K562 (cell line): Measurements from ENCODE around the gene RABGAP1L. TPM values are rescaled to one million over a fixed set of nuclear protein-coding genes. Genes with fewer than 3 reads are reported as not detected.
A peak's percentile ranks its signal among the peaks of the same experiment; 100 is the strongest.

Experiments used
- ETV5 ChIP-seq: sonication (generic); formaldehyde crosslinking; IDR thresholded peaks from 2 replicates; pipeline ENCODE4 v1.4.0; 2020; ENCODE audit warnings: low read depth, mild to moderate bottlenecking, missing genetic modification reagents
- HOXB6 ChIP-seq: fragments of 250-450 bp; sonication (Bioruptor Pico); IDR thresholded peaks from 2 replicates; pipeline ENCODE4 v1.5.1; 2022; ENCODE audit warnings: mild to moderate bottlenecking, borderline replicate concordance
- KLF1 ChIP-seq: fragments of 450-650 bp; IDR thresholded peaks from 2 replicates; pipeline ENCODE4 v1.6.1; 2016; ENCODE audit warnings: missing genetic modification characterization, missing compliant biosample characterization
- KLF6 ChIP-seq: fragments of 250-450 bp; sonication (Bioruptor Pico); IDR thresholded peaks from 2 replicates; pipeline ENCODE4 v1.4.0; 2020; ENCODE audit warnings: mild to moderate bottlenecking, moderate library complexity, borderline replicate concordance
- MLX ChIP-seq, 2 experiments: fragments of 450-650 bp in 1 of 2; sonication (generic) in 1 of 2; formaldehyde crosslinking; conservative IDR thresholded peaks; 2 replicates each; pipeline versions ENCODE4 v1.4.0 to v1.8.1; 2020 to 2022; ENCODE audit warnings: mild to moderate bottlenecking in 1 of 2, missing genetic modification reagents in 1 of 2
- NCOA6 ChIP-seq: fragments of 450-650 bp; IDR thresholded peaks from 2 replicates; pipeline ENCODE4 v1.6.1; 2017; ENCODE audit warnings: mild to moderate bottlenecking
- NR1H2 ChIP-seq: sonication (generic); formaldehyde crosslinking; IDR thresholded peaks from 2 replicates; pipeline ENCODE4 v1.4.0; 2020; ENCODE audit warnings: mild to moderate bottlenecking, missing genetic modification reagents
- PHTF2 ChIP-seq: fragments of 250-450 bp; sonication (Bioruptor Pico); IDR thresholded peaks from 2 replicates; pipeline ENCODE4 v1.5.0; 2021; ENCODE audit warnings: mild to moderate bottlenecking
- SMARCB1 ChIP-seq: IDR thresholded peaks from 2 replicates; pipeline ENCODE4 v1.6.1; 2011; ENCODE audit warnings: improper control_type of control experiment, low read depth; ENCODE audit not compliant: insufficient read length
- SMARCE1 ChIP-seq: fragments of 450-650 bp; IDR thresholded peaks from 2 replicates; pipeline ENCODE4 v1.7.1; 2016; ENCODE audit warnings: mild to moderate bottlenecking
- THAP12 ChIP-seq: fragments of 250-450 bp; sonication (Bioruptor Pico); IDR thresholded peaks from 2 replicates; pipeline ENCODE4 v1.9.0; 2021; ENCODE audit warnings: mild to moderate bottlenecking, inconsistent platforms
- TOE1 ChIP-seq, 2 experiments: fragments of 450-650 bp in 1 of 2; sonication (generic) in 1 of 2; formaldehyde crosslinking in 1 of 2; IDR thresholded peaks; 2 replicates each; pipeline versions ENCODE4 v1.7.1 to v1.8.0; 2016 to 2022; ENCODE audit warnings: borderline replicate concordance in 2 of 2, mild to moderate bottlenecking in 2 of 2, antibody characterized with exemption in 1 of 2, inconsistent platforms in 1 of 2, low read depth in 1 of 2, missing genetic modification reagents in 1 of 2, moderate library complexity in 1 of 2
- ZBTB17 ChIP-seq: fragments of 450-650 bp; formaldehyde crosslinking; IDR thresholded peaks from 2 replicates; pipeline ENCODE4 v1.4.0; 2020; ENCODE audit warnings: mild to moderate bottlenecking
- ZBTB5 ChIP-seq: fragments of 450-650 bp; IDR thresholded peaks from 2 replicates; pipeline ENCODE4 v1.6.1; 2017; ENCODE audit warnings: antibody characterized with exemption
- ZNF507 ChIP-seq: conservative IDR thresholded peaks from 2 replicates; pipeline ENCODE4 v1.6.1; 2017; ENCODE audit warnings: missing genetic modification characterization, missing compliant biosample characterization
- ZNF586 ChIP-seq: fragments of 450-650 bp; formaldehyde crosslinking; conservative IDR thresholded peaks from 2 replicates; pipeline ENCODE4 v1.4.0; 2020; ENCODE audit warnings: mild to moderate bottlenecking, moderate library complexity
- polyA plus RNA-seq, 8 experiments: library from polyadenylated mRNA; depleted of rRNA in 4 of 8; stranded (reverse) in 5 of 8; unstranded in 3 of 8; fragments of >200 nt; fragmentation: Nextera tagmentation in 2 of 8; fragmentation: Illumina TruSeq in 1 of 8; extraction: Ambion mirVana in 2 of 8; extraction: Trizol in 1 of 8; gene quantifications; 2 replicates each; pipeline versions ENCODE4 v1.2.1 to v1.2.3, GENCODE V29; 2011 to 2014; ENCODE audit warnings: inconsistent platforms in 1 of 8, missing spikeins in 1 of 8
- total RNA-seq, 7 experiments: library from RNA; depleted of rRNA in 6 of 7; stranded (reverse); fragments of >200 nt in 6 of 7; fragmentation: Illumina TruSeq in 2 of 7; extraction: Trizol in 2 of 7; gene quantifications; 2 replicates each; pipeline versions ENCODE4 v1.2.1 to v1.2.3, GENCODE V29; 2011 to 2021; ENCODE audit warnings: low replicate concordance in 1 of 7
- TF ChIP-seq, protein P1 (sequence below): fragments of 450-650 bp; IDR thresholded peaks from 2 replicates; pipeline ENCODE4 v1.6.1; 2014; ENCODE audit warnings: low read depth, mild to moderate bottlenecking, moderate library complexity, borderline replicate concordance

RABGAP1L gene
- total and polyA plus RNA-seq, 9 of the 15 experiments (the other 6 are each of a cell fraction or from before 2014, with no cell fraction given) = 16.5 to 44.9 (median 26.7) TPM

DNA sequence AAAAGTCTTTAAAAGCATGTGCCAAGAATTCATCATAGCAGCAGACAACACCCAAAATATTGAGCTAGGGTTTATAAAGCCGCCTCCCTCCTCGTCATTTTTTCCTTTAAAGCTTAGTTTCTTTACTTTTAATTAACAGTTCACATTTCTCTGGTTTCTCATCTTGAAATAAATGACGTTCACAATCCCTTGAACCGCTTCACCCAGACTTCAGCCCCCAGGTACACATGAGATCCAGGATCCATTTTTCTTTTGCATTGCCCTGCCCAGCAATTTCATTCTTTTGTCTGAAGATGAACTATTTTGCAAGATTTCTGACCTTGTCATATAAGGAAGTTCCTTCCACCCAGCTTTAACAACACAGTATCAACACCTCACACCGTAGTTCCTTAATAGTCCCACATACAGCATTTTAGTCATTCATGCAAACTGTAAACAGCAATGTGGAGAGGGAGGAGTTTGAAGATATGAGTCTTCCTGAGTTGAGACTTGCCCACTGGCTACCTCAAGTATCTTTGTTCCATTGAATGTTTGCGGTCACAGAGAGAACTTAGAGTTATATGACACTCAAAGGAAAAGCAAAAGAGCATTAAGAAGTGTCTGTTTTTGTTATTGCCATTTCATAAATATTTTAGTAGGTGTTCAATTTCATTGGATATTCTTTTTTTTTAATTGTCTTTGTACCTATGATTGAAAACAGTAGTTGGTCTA, 805.1 kb downstream of the RABGAP1L start (continued):
- TF ChIP-seq, protein P1, sequence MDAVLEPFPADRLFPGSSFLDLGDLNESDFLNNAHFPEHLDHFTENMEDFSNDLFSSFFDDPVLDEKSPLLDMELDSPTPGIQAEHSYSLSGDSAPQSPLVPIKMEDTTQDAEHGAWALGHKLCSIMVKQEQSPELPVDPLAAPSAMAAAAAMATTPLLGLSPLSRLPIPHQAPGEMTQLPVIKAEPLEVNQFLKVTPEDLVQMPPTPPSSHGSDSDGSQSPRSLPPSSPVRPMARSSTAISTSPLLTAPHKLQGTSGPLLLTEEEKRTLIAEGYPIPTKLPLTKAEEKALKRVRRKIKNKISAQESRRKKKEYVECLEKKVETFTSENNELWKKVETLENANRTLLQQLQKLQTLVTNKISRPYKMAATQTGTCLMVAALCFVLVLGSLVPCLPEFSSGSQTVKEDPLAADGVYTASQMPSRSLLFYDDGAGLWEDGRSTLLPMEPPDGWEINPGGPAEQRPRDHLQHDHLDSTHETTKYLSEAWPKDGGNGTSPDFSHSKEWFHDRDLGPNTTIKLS = no peak
- TF ChIP-seq NCOA6 (no peak), ZNF507 (tag) (no peak), ZBTB5 (no peak), KLF6 (no peak), ZNF586 (CRISPR knock-in tag) (no peak), SMARCB1 (no peak), KLF1 (tag) (0 out of 2 replicates have a peak, but pooled peaks have one; percentile 18), THAP12 (CRISPR knock-in tag) (no peak), NR1H2 (CRISPR knock-in tag) (no peak), MLX (CRISPR knock-in tag; conservative IDR thresholded peaks at IDR 0.05) (no peak), HOXB6 (no peak), TOE1 (IDR thresholded peaks at IDR 0.05; ENCODE audit: borderline replicate concordance) (no peak), TOE1 (CRISPR knock-in tag; IDR thresholded peaks at IDR 0.05; ENCODE audit: borderline replicate concordance, low read depth) (no peak), PHTF2 (no peak), ZBTB17 (no peak), ETV5 (no peak), SMARCE1 (peak; percentile 86)
